GM23248 (cell line): ENCODE data around the gene GPR4.

Experiments used
- EZH2 ChIP-seq: fragments of 200-600 bp; sonication (generic); IDR thresholded peaks from 2 replicates; pipeline ENCODE4 v1.6.1; 2018; ENCODE audit warnings: antibody characterized with exemption, mild to moderate bottlenecking; ENCODE audit not compliant: insufficient read depth, poor library complexity, severe bottlenecking
- EZH2phosphoT487 ChIP-seq: fragments of 200-600 bp; sonication (generic); IDR thresholded peaks from 2 replicates; pipeline ENCODE4 v1.6.1; 2018; ENCODE audit warnings: antibody characterized with exemption, moderate library complexity, mild to moderate bottlenecking, low read depth; ENCODE audit not compliant: insufficient read depth

GRCh38 chr19:45581576-45581975 lies 20.4 kb downstream of the GPR4 start:
- no peak for TF ChIP-seq EZH2phosphoT487
- no peak for TF ChIP-seq EZH2
